ENCODE results near the gene PRKN. TPM values are rescaled to one million over a fixed set of nuclear protein-coding genes. Genes with fewer than 3 reads are reported as not detected.

The PRKN gene
- total and polyA plus RNA-seq, 9 of the 15 experiments (the other 6 are each of a cell fraction or from before 2014, with no cell fraction given), result 0.03 to 0.96 (median 0.15) TPM; not detected in 2

DNA sequence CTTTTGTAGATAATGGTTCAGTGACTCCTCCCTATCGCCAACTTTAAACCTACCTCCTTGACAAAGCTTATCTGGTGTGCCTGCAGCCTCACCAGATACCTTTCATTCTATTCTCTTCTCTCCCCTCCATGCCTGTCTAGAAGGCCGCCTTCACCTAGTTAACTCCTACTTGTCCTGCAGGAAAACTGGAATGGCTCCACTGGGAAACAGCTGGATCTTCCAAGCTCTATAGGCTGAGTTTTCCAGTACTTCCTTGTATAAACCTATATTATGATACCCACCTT lies 6.2 kb downstream of the PRKN start (continued):
- TF ChIP-seq FOXA1 (IDR thresholded peaks at IDR 0.05; ENCODE audit: borderline replicate concordance), result no peak
- no peak for TF ChIP-seq PYGO2 (tag; IDR thresholded peaks at IDR 0.05)

DNA sequence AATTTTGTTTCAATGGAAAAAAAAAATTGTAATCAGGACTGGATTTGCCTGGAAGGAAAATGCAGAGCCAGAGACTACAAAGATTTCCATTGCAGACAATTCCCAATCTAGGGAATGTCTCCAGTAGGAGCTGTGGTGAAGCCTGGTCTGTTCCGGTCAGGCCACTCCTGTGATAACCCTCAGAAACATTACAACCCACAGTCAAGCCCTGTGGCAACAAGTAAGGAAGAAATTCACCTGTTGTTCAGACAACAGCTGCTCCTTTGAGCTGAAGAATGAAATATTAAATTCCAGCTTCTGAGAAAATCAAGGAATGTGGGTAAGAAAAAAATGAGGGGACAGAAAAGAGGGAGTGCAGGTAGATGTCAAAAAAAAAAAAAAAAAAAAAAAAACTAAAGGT lies 8.0 kb downstream of the PRKN start:
- Histone ChIP-seq H3K27ac (ENCODE audit: extremely low read depth, low read depth, low read length) (no peak overlapping the region), H3K9me3 (replicated peaks; ENCODE audit: control insufficient read depth, insufficient read depth, low read depth, low read length) (no peaks in the 10 kb centered on the region), H3K4me2 (ENCODE audit: insufficient read depth, low read length) (no peak overlapping the region), H3K9ac (ENCODE audit: insufficient read depth in 1 of 2, low read depth in 2 of 2, low read length in 2 of 2) (no peak overlapping the region), H3K79me2 (ENCODE audit: control insufficient read depth, insufficient read depth, low read length) (no peaks in the 10 kb centered on the region), H3K4me1 (replicated peaks in 1 of 2; ENCODE audit: control insufficient read depth in 2 of 2, insufficient read depth in 2 of 2, low read length in 2 of 2) (no peaks in the 10 kb centered on the region), H3K9me1 (ENCODE audit: control insufficient read depth, insufficient read depth, low read length) (no peaks in the 10 kb centered on the region), H3K27me3 (ENCODE audit: control insufficient read depth in 2 of 2, insufficient read depth in 2 of 2, low read length in 2 of 2) (no peaks in the 10 kb centered on the region), H4K20me1 (replicated peaks; ENCODE audit: control insufficient read depth, insufficient read depth, low read length) (no peaks in the 10 kb centered on the region), H3K4me3 (no peak overlapping the region), H3K36me3 (ENCODE audit: control insufficient read depth, insufficient read depth, low read length) (no peaks in the 10 kb centered on the region), H2AFZ (ENCODE audit: low read depth, low read length) (no peak overlapping the region)
- intact Hi-C loops (cut with micrococcal nuclease), result no loop called here
- CTCF ChIA-PET (ENCODE audit: low intra/inter-chr PET ratio), result no interaction called here
- DNase-seq (ENCODE audit: extremely low read depth in 1 of 4, low spot score in 3 of 4), result no peak
- WGBS (ENCODE audit: insufficient coverage, low coverage, missing lambda C conversion rate), result 5% methylated on average over 1 of the region's 1 CpG
- no peak for TF ChIP-seq TEAD4 (IDR thresholded peaks at IDR 0.05; ENCODE audit: low read length)
- TF ChIP-seq TEAD4 (CRISPR knock-in tag; IDR thresholded peaks at IDR 0.05; ENCODE audit: borderline replicate concordance), result no peak
- TF ChIP-seq, protein P1, sequence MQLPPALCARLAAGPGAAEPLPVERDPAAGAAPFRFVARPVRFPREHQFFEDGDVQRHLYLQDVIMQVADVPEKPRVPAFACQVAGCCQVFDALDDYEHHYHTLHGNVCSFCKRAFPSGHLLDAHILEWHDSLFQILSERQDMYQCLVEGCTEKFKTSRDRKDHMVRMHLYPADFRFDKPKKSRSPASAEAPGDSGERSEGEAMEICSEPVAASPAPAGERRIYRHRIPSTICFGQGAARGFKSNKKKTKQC (CRISPR knock-in tag; IDR thresholded peaks at IDR 0.05), result no peak
- TF ChIP-seq HEY1 (CRISPR knock-in tag; IDR thresholded peaks at IDR 0.05; ENCODE audit: borderline replicate concordance), result no peak
- TF ChIP-seq EZH2 (IDR thresholded peaks at IDR 0.05; ENCODE audit: borderline replicate concordance, low read depth, low read length), result no peak
- no peak for TF ChIP-seq NR4A1 (CRISPR knock-in tag; IDR thresholded peaks at IDR 0.05)
- TF ChIP-seq NR4A1 (tag; IDR thresholded peaks at IDR 0.05), result no peak
- TF ChIP-seq SP1 (CRISPR knock-in tag; IDR thresholded peaks at IDR 0.05), result no peak
- no peak for TF ChIP-seq FOXJ2 (tag; IDR thresholded peaks at IDR 0.05)
- TF ChIP-seq MECOM (CRISPR knock-in tag; IDR thresholded peaks at IDR 0.05), result no peak
- TF ChIP-seq ZNF444 (CRISPR knock-in tag; IDR thresholded peaks at IDR 0.05), result no peak
- no peak for TF ChIP-seq CCNT2 (IDR thresholded peaks at IDR 0.05; ENCODE audit: borderline replicate concordance, extremely low read depth, insufficient read length, low read depth, low read length)
- no peak for TF ChIP-seq HLTF (IDR thresholded peaks at IDR 0.05)
- TF ChIP-seq, protein P2, sequence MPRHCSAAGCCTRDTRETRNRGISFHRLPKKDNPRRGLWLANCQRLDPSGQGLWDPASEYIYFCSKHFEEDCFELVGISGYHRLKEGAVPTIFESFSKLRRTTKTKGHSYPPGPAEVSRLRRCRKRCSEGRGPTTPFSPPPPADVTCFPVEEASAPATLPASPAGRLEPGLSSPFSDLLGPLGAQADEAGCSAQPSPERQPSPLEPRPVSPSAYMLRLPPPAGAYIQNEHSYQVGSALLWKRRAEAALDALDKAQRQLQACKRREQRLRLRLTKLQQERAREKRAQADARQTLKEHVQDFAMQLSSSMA (CRISPR knock-in tag; IDR thresholded peaks at IDR 0.05), result no peak
- TF ChIP-seq, protein P3, sequence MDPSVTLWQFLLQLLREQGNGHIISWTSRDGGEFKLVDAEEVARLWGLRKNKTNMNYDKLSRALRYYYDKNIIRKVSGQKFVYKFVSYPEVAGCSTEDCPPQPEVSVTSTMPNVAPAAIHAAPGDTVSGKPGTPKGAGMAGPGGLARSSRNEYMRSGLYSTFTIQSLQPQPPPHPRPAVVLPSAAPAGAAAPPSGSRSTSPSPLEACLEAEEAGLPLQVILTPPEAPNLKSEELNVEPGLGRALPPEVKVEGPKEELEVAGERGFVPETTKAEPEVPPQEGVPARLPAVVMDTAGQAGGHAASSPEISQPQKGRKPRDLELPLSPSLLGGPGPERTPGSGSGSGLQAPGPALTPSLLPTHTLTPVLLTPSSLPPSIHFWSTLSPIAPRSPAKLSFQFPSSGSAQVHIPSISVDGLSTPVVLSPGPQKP (CRISPR knock-in tag; IDR thresholded peaks at IDR 0.05), result no peak
- no peak for TF ChIP-seq BCL6 (CRISPR knock-in tag; IDR thresholded peaks at IDR 0.05)
- TF ChIP-seq MTA2 (IDR thresholded peaks at IDR 0.05; ENCODE audit: low read depth), result no peak
- no peak for ATAC-seq
- BruUV-seq (replicated peaks), result no TSS peak
- in situ Hi-C loops (cut with MboI), result no loop called here
- POLR2A ChIA-PET, result interaction anchor here (0.6 kb wide), 1 partner anchor 8 kb away, joined by 5 read pairs; the partner anchor contains the start of gene PACRG
- FAIRE-seq, result no peak
